GM10266 (cell line): ENCODE results near the gene SMIM27.

Source experiments
- DNase-seq: peaks from one replicate; pipeline ENCODE4 v3.0.0; 2012; ENCODE audit errors: extremely low spot score
- TF ChIP-seq, protein P1 (sequence below): IDR thresholded peaks from 2 replicates; pipeline ENCODE4 v1.5.1; 2012; ENCODE audit warnings: mild to moderate bottlenecking, low read depth; ENCODE audit not compliant: control insufficient read depth, insufficient read depth; ENCODE audit errors: missing control alignments

Gene SMIM27

DNA sequence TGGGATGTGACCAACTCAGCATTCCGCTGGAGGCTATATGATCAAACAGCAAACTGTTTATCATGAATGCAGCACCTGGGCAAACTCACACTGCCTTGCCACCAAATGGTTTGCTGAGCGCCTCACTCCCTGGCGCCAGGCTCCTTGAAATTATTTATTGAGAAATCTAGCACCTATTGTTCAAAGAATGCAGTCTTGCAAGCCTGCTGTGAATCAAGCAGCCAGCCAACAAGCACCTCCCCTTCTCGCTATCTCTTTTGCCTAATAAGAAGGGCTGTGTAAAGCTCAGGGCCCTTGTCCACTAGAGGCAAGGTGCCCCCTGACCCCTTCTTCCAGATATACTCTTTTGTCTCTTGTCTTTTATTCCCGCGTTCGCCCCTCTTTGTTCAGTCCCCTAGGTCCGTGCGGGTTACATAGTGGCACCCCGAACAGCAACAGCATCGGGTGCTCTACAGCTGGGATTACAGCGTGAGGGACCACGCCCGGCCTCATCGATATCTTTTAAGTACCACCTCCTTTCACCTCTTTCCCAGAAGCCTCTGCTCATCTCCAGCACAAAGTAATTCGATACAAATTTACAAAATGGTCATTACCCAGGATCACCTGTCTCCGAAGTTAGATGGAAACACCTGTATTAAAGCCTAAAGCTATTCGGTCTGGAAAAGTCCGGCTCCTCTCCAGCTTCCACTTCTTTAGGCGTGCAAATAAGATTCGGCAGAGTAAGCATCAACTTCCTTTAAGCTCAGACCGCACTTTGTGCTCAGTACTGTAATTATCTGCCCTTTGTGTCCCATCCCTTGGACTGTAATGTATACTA is 27.0 kb upstream of the SMIM27 start:
- TF ChIP-seq, protein P1, sequence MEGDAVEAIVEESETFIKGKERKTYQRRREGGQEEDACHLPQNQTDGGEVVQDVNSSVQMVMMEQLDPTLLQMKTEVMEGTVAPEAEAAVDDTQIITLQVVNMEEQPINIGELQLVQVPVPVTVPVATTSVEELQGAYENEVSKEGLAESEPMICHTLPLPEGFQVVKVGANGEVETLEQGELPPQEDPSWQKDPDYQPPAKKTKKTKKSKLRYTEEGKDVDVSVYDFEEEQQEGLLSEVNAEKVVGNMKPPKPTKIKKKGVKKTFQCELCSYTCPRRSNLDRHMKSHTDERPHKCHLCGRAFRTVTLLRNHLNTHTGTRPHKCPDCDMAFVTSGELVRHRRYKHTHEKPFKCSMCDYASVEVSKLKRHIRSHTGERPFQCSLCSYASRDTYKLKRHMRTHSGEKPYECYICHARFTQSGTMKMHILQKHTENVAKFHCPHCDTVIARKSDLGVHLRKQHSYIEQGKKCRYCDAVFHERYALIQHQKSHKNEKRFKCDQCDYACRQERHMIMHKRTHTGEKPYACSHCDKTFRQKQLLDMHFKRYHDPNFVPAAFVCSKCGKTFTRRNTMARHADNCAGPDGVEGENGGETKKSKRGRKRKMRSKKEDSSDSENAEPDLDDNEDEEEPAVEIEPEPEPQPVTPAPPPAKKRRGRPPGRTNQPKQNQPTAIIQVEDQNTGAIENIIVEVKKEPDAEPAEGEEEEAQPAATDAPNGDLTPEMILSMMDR, result no peak

DNA sequence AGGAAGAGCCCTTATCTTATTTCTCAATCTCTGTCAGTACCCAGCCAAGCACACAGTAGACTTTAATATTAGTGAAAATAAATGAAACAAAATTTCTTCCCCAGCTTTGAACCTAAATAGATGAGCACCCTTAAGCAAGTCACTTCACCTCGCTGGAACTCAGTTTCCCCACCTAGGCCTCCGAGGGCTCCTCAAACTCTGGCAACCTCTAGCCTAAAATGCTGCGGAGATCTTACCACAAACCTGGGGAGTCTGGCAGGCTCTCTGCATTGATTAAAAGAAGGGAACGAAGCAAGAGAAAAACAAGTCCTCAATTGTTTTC is 26.5 kb upstream of the SMIM27 start:
- no peak for DNase-seq
- TF ChIP-seq, protein P1, result no peak

More for the DNA sequence above, 27.0 kb upstream of the SMIM27 start:
- no peak for DNase-seq

DNA sequence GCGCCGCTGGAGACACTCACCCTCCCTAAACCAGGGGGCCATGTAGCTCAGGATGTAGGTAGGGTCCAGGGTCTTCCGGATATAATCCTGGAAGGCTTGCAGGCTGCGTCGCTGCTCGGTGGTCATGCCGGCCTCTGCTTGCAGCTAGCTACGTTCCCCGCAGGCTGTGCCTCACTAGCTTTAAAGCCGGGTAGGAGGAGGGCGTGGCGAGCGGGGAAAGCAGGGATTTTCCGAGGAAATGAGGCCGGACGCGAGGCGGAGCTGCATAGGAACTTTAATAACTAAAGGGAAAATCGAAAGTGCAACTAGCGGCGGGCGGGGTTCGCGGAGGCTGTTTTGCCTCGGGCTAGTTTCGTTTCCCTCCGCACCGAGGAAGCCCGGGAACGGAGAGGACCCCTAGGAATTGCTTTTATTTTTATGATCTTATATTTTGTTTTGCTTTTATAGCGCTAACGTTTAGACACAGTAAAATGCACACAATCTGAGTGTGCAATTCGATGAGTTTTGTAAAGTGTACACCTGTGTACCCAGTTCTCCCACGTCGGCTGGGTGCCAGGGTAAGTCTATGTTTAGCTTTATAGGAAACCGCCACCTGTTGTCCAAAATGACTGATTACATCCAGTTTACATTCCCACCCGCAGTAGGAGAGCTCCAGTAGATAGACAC is 26.0 kb upstream of the SMIM27 start, which contains the start of gene RIGI:
RIGI (minus strand) TSS at position 156 of the 666 bp plus-strand sequence; CDS start at position 126, 30 bp downstream.
- TF ChIP-seq, protein P1, result peak; percentile 40
- DNase-seq, result peak; percentile 38

DNA sequence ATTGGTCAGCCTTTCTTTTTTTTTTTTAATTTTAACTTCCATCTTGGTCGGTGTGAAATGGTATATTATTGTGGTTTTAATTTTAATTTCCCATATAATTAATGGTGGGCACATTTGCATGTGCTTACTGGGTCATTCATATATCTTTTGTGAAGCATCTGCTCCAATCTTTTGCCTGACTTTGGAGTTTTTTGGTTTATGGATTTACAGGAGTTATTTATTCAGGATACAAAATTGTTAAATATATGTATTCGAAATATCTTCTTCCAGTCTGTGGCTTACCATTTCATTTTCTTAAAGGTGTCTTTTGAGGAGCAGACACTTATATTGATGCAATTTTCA is 25.4 kb upstream of the SMIM27 start:
- no peak for DNase-seq
- TF ChIP-seq, protein P1, result no peak

DNA sequence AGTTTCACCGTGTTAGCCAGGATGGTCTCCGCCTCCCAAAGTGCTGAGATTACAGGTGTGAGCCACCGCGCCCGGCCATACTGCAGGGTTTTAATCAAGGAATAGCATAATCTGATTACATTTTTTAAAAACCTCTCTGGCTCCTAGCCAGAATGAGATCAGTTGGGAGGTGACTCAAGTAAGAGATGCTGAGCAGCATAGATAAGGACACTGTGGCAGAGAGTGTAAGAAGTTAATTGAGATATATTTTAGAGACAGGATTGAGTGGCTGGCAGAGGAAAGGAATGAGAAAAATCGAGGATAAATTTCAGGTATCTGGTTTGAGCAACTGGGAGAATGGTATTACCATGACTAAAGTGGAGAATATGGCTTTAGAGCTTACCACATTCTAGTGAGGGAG is 18.8 kb upstream of the SMIM27 start:
- TF ChIP-seq, protein P1, result no peak
- DNase-seq, result no peak

DNA sequence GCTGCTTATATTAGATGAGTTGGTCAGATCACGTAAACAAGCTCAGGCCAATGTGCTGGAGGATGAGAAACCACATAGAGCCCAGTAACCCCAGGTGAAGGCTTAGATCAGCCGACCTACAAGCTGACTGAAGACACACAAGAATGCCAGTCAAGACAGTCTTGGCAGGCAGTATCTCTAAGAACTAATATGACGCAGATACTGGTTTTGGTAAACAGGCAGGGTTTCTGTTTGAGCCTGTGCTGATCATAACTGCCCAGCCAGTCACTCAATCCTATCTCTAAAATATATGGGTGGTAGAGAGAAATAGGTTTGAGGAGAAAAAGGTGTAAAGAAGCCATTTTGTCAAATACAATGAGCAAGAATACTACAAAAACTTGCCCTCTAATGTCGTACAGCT is 18.3 kb upstream of the SMIM27 start:
- DNase-seq, result no peak
- TF ChIP-seq, protein P1, result no peak

DNA sequence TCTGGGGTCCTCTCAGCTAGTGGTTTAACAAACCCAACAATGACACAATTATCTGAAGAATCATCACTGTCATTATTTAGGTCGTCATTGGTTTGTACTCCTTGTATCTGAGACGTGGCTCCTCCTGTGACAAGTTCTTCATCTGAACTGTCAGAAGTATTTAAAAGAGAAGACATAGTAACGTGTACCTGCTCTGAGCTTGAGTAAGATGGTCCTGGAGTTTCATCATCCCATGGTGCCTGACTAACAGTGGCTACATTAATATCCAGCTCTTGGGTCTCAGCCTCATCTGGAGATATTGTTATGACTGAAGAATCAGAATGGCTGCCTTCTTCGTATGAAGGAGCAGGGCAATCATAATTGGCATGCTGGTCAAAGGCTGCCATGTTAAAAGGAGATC is 9.1 kb upstream of the SMIM27 start:
- TF ChIP-seq, protein P1, result no peak
- DNase-seq, result no peak
